ENCODE results near the gene MSI2.

Gene MSI2

GRCh38 chr17:57514614-57515013, 258.3 kb downstream of the MSI2 start:
- no peak for TF ChIP-seq CTCF (conservative IDR thresholded peaks at IDR 0.05)
- H3K27ac ChIP-seq = no peak overlapping the region

GRCh38 chr17:57515662-57516211, 259.4 kb downstream of the MSI2 start:
- no peak overlapping the region for H3K27ac ChIP-seq
- no peak for TF ChIP-seq CTCF (conservative IDR thresholded peaks at IDR 0.05)

GRCh38 chr17:57516290-57517230, 260.2 kb downstream of the MSI2 start:
- TF ChIP-seq CTCF (conservative IDR thresholded peaks at IDR 0.05) = no peak
- H3K27ac ChIP-seq = no peak overlapping the region

GRCh38 chr17:57517273-57517631, 260.9 kb downstream of the MSI2 start:
- TF ChIP-seq CTCF (conservative IDR thresholded peaks at IDR 0.05) = no peak
- H3K27ac ChIP-seq = no peak overlapping the region

- TF ChIP-seq CTCF (conservative IDR thresholded peaks at IDR 0.05) = no peak
- no peak overlapping the region for H3K27ac ChIP-seq
Observed at GRCh38 chr17:57517632-57518456, 261.5 kb downstream of the MSI2 start.

- H3K27ac ChIP-seq = no peak overlapping the region
- TF ChIP-seq CTCF (conservative IDR thresholded peaks at IDR 0.05) = no peak
Observed at GRCh38 chr17:57518587-57519581, 262.6 kb downstream of the MSI2 start.

Measured in VCaP (cell line).